ENCODE results near the gene TRIM15. TPM values are rescaled to one million over a fixed set of nuclear protein-coding genes. Genes with fewer than 3 reads are reported as not detected.
"Not testable (repeated sequence)": the region's sequence is repeated elsewhere in the genome, so short reads cannot be mapped to it uniquely, and the experiment has no call there.

Gene TRIM15
- total and polyA plus RNA-seq, 2 of the 4 experiments (the other 2 are of a cell fraction), result not detected

DNA sequence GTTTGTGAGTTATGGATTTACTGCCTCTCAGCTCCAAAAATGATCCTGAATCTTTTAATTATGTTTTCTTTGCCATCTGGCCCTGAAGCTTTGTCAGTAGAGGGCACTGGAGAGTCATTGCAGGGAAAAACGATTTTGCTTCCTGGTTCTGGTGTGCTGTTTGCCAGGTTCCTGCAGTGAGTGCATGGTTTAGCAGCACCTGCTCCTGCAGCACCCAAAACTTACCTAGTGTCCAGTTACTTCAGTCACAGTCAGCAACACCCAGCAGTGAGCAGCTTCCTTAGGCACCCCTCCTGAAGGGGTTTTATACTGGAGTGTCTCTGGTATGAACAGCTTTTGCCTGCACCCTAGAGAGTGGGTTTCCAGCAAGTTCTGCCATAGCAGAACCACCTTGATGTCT lies 55.9 kb downstream of the TRIM15 start:
- H3K56ac ChIP-seq (ENCODE audit: extremely low read depth, insufficient read depth, low read length), result no peak overlapping the region
- no peak overlapping the region for H4K5ac ChIP-seq (ENCODE audit: low read depth, low read length)
- peak; percentile 44 for DNase-seq
- dilution Hi-C loops (cut with HindIII; ENCODE audit: low sequenced_read_pairs, unreplicated experiment) (no loop called here), in situ Hi-C loops (cut with MboI; ENCODE audit: low sequenced_read_pairs) (no loop called here), intact Hi-C loops (cut with micrococcal nuclease) (loop anchor here (1.0 to 5.0 kb wide), 4 partner anchors 106 to 178 kb away; partner anchors contain the start of gene RPP21)
- no peak overlapping the region for H2BK20ac ChIP-seq (ENCODE audit: low read depth, low read length)
- H3K9ac ChIP-seq (ENCODE audit: low read depth, low read length), result no peak overlapping the region
- 0 out of 4 replicates have a peak, but pooled peaks cover 0 to 4% of the 10 kb centered on the region in 2 experiments for H3K79me1 ChIP-seq (ENCODE audit: low read depth in 1 of 2, low read length in 2 of 2)
- WGBS, 2 experiments (ENCODE audit: extremely low coverage in 2 of 2, insufficient read length in 1 of 2), result no CpG with 5 or more reads among the region's 1 CpG
- no peak overlapping the region for H4K91ac ChIP-seq (ENCODE audit: insufficient read depth, low read depth, low read length)
- peak overlapping the region; percentile 35 for H2AFZ ChIP-seq (replicated peaks; ENCODE audit: low read length, poor library complexity)
- H3K9me1 ChIP-seq (ENCODE audit: insufficient read depth, low read length), result no peaks in the 10 kb centered on the region
- no peak overlapping the region for H2BK5ac ChIP-seq (ENCODE audit: low read depth, low read length, poor library complexity, severe bottlenecking)
- peak; percentile 57; the same call in 1 of the 2 replicates for ATAC-seq (ENCODE audit: low read depth)
- TF ChIP-seq RAD21 (IDR thresholded peaks at IDR 0.05; ENCODE audit: low read length), result peak; percentile 70
- no peak for TF ChIP-seq POLR2A (IDR thresholded peaks at IDR 0.05; ENCODE audit: low read depth, low read length)
- TF ChIP-seq, protein P1, sequence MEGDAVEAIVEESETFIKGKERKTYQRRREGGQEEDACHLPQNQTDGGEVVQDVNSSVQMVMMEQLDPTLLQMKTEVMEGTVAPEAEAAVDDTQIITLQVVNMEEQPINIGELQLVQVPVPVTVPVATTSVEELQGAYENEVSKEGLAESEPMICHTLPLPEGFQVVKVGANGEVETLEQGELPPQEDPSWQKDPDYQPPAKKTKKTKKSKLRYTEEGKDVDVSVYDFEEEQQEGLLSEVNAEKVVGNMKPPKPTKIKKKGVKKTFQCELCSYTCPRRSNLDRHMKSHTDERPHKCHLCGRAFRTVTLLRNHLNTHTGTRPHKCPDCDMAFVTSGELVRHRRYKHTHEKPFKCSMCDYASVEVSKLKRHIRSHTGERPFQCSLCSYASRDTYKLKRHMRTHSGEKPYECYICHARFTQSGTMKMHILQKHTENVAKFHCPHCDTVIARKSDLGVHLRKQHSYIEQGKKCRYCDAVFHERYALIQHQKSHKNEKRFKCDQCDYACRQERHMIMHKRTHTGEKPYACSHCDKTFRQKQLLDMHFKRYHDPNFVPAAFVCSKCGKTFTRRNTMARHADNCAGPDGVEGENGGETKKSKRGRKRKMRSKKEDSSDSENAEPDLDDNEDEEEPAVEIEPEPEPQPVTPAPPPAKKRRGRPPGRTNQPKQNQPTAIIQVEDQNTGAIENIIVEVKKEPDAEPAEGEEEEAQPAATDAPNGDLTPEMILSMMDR (conservative IDR thresholded peaks at IDR 0.05; ENCODE audit: low read depth, low read length), result peak; percentile 90
- peak; percentile 60 for TF ChIP-seq SMC3 (IDR thresholded peaks at IDR 0.05; ENCODE audit: low read depth, low read length)
- ChIA-PET POLR2A (ENCODE audit: unreplicated experiment) (interaction anchor here (0.5 kb wide), 1 partner anchor 1859 kb away, joined by 10 read pairs; no protein-coding TSS in a partner anchor), CTCF (interaction anchor here (0.6 to 2.0 kb wide), 17 partner anchors 8 to 181 kb away, joined by 3 to 9 read pairs (median 4); no protein-coding TSS in a partner anchor)
- no peak overlapping the region for H2AK5ac ChIP-seq (ENCODE audit: low read depth, low read length)
- no peaks in the 10 kb centered on the region for H3K27me3 ChIP-seq (ENCODE audit: control insufficient read depth, insufficient read depth, low read length)
- no peak overlapping the region for H4K8ac ChIP-seq (ENCODE audit: low read depth in 2 of 2, low read length in 2 of 2)
- H3K4ac ChIP-seq (ENCODE audit: low read depth, low read length), result no peak overlapping the region
- H3K23ac ChIP-seq (ENCODE audit: low read depth, low read length), result no peak overlapping the region
- H3K14ac ChIP-seq (replicated peaks; ENCODE audit: low read depth, low read length), result no peak overlapping the region
- no peak overlapping the region for H2BK120ac ChIP-seq (ENCODE audit: low read depth, low read length)
- H3K9me3 ChIP-seq (ENCODE audit: control insufficient read depth, insufficient read depth, low read length), result 0 out of 2 replicates have a peak, but pooled peaks cover 5% of the 10 kb centered on the region
- no peak overlapping the region for H3K18ac ChIP-seq (ENCODE audit: low read depth, low read length)
- H3K36me3 ChIP-seq (ENCODE audit: control insufficient read depth, insufficient read depth, low read length), result no peaks in the 10 kb centered on the region
- no peak overlapping the region for H2AK9ac ChIP-seq (replicated peaks; ENCODE audit: low read depth, low read length, poor library complexity)
- no peaks in the 10 kb centered on the region for H4K20me1 ChIP-seq (ENCODE audit: insufficient read depth, low read length)
- H3K4me1 ChIP-seq (ENCODE audit: control insufficient read depth, insufficient read depth, low read length), result peaks cover 2% of the 10 kb centered on the region; the same call in 1 of the 2 replicates
- no TSS peak for BruUV-seq (replicated peaks)
- no peak overlapping the region for H3K4me3 ChIP-seq (ENCODE audit: insufficient read depth, low read depth, low read length)
- H2BK15ac ChIP-seq (ENCODE audit: low read depth, low read length), result no peak overlapping the region
- H3K4me2 ChIP-seq (ENCODE audit: low read depth, low read length), result no peak overlapping the region
- H3K27ac ChIP-seq (ENCODE audit: insufficient read depth, low read length), result no peak overlapping the region

DNA sequence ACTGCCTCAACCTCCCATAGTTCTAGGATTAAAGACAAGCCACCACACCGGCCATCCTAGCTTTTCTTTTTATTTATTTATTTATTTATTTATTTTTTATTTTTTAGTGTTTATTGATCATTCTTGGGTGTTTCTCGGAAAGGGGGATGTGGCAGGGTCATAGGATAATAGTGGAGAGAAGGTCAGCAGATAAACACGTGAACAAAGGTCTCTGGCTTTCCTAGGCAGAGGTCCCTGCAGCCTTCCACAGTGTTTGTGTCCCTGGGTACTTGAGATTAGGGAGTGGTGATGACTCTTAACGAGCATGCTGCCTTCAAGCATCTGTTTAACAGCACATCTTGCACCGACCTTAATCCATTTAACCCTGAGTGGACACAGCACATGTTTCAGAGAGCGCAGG lies 58.0 kb downstream of the TRIM15 start:
- intact Hi-C loops (cut with micrococcal nuclease); H3K79me1 ChIP-seq (ENCODE audit: low read depth in 1 of 2, low read length in 2 of 2); H2AFZ ChIP-seq (replicated peaks; ENCODE audit: low read length, poor library complexity); H4K8ac ChIP-seq (ENCODE audit: low read depth in 2 of 2, low read length in 2 of 2); dilution Hi-C loops (cut with HindIII; ENCODE audit: low sequenced_read_pairs, unreplicated experiment); H4K20me1 ChIP-seq (ENCODE audit: insufficient read depth, low read length); H3K18ac ChIP-seq (ENCODE audit: low read depth, low read length); H3K9me1 ChIP-seq (ENCODE audit: insufficient read depth, low read length); H2BK5ac ChIP-seq (ENCODE audit: low read depth, low read length, poor library complexity, severe bottlenecking); H3K9ac ChIP-seq (ENCODE audit: low read depth, low read length); H3K36me3 ChIP-seq (ENCODE audit: control insufficient read depth, insufficient read depth, low read length); H3K23ac ChIP-seq (ENCODE audit: low read depth, low read length); H3K4me3 ChIP-seq (ENCODE audit: insufficient read depth, low read depth, low read length); H3K9me3 ChIP-seq (ENCODE audit: control insufficient read depth, insufficient read depth, low read length); H3K4ac ChIP-seq (ENCODE audit: low read depth, low read length); H3K4me2 ChIP-seq (ENCODE audit: low read depth, low read length); H4K91ac ChIP-seq (ENCODE audit: insufficient read depth, low read depth, low read length); DNase-seq; H2BK120ac ChIP-seq (ENCODE audit: low read depth, low read length); H3K4me1 ChIP-seq (ENCODE audit: control insufficient read depth, insufficient read depth, low read length); H3K27me3 ChIP-seq (ENCODE audit: control insufficient read depth, insufficient read depth, low read length); POLR2A ChIA-PET (ENCODE audit: unreplicated experiment); H3K14ac ChIP-seq (replicated peaks; ENCODE audit: low read depth, low read length); BruUV-seq (replicated peaks); H2AK5ac ChIP-seq (ENCODE audit: low read depth, low read length); H4K5ac ChIP-seq (ENCODE audit: low read depth, low read length); H3K27ac ChIP-seq (ENCODE audit: insufficient read depth, low read length); H2AK9ac ChIP-seq (replicated peaks; ENCODE audit: low read depth, low read length, poor library complexity); H3K56ac ChIP-seq (ENCODE audit: extremely low read depth, insufficient read depth, low read length); ATAC-seq (ENCODE audit: low read depth); H2BK20ac ChIP-seq (ENCODE audit: low read depth, low read length); H2BK15ac ChIP-seq (ENCODE audit: low read depth, low read length); CTCF ChIA-PET: not testable (repeated sequence)
- in situ Hi-C loops (cut with MboI; ENCODE audit: low sequenced_read_pairs), result loop anchor here (10.0 kb wide), 1 partner anchor 173 kb away; no protein-coding TSS in a partner anchor
- WGBS, 2 experiments (ENCODE audit: extremely low coverage in 2 of 2, insufficient read length in 1 of 2), result no CpG with 5 or more reads among the region's 6 CpGs
